Measurements from ENCODE around the gene ANKRD45. TPM values are rescaled to one million over a fixed set of nuclear protein-coding genes. Genes with fewer than 3 reads are reported as not detected.

Gene ANKRD45
- total RNA-seq, 1 experiment from 2014 or later, result 0.31 TPM

DNA sequence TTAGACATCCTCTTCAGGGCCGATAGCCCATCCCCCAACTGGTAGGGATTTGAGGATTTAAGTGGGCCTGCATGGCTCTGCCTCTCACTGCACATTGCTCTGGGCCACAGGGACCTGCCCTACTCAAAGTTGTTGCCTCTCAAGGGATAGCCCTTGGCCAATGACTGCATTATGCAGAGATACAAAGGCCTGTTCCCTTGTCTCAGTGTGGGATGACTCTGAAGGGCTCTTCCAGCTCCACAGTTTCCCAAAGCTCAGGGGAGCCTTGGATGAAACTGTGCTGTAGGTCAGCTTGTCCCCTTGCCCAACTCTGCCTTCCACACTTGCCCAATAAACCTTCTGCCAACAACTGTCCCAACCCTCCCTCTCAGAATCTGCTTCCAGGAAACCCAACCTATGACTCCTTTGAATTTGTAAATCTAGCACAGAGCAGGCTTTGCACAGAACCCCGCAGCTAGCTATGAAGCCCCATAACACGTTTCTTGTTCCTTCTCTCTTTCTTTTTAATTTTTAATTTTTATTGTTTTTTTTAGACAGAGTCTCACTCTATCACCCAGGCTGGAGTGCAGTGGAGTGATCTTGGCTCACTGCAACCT is 109.3 kb downstream of the ANKRD45 start:
- H3K27ac Mint-ChIP-seq, result no peak overlapping the region; a peak in 1 of 7 replicates
- Histone ChIP-seq H4K91ac (ENCODE audit: insufficient read length, low read depth, low read length) (no peak overlapping the region), H2BK120ac (ENCODE audit: low read depth, low read length, poor library complexity, severe bottlenecking) (no peak overlapping the region), H2AK5ac (ENCODE audit: insufficient read length, low read length) (no peak overlapping the region), H3K18ac (ENCODE audit: insufficient read length, low read depth, low read length) (no peak overlapping the region), H3K27me3 (ENCODE audit: insufficient read depth, low read length) (no peaks in the 10 kb centered on the region), H3K4me1 (ENCODE audit: insufficient read depth, low read length) (no peaks in the 10 kb centered on the region), H3K14ac (ENCODE audit: insufficient read depth, low read length) (no peak overlapping the region), H2BK12ac (ENCODE audit: insufficient read length, low read depth, low read length) (no peak overlapping the region), H3K27ac (ENCODE audit: insufficient read length, low read depth, low read length) (no peak overlapping the region), H3K23me2 (ENCODE audit: insufficient read length, low read depth, low read length, poor library complexity, severe bottlenecking) (peaks cover 3% of the 10 kb centered on the region), H3K4ac (ENCODE audit: low read depth, low read length) (no peak overlapping the region), H3K23ac (ENCODE audit: insufficient read length, low read depth, low read length) (no peak overlapping the region), H3T11ph (ENCODE audit: low read length) (no peak overlapping the region), H3K56ac (ENCODE audit: insufficient read length, low read depth, low read length) (no peak overlapping the region), H4K5ac (ENCODE audit: insufficient read length, low read depth, low read length) (no peak overlapping the region), H2BK20ac (ENCODE audit: low read depth, low read length, poor library complexity, severe bottlenecking) (no peak overlapping the region), H3K9me3 (ENCODE audit: control insufficient read depth, low read depth, low read length) (no peaks in the 10 kb centered on the region), H2BK5ac (ENCODE audit: insufficient read length, low read length) (no peak overlapping the region), H3K9ac (ENCODE audit: extremely low read depth, insufficient read length, low read length) (no peak overlapping the region), H3K79me2 (ENCODE audit: insufficient read depth, low read length) (no peaks in the 10 kb centered on the region), H4K8ac (replicated peaks; ENCODE audit: insufficient read length, low read depth, low read length) (no peak overlapping the region), H2AFZ (ENCODE audit: low read length) (no peak overlapping the region), H3K4me2 (ENCODE audit: insufficient read depth, insufficient read length, low read length) (no peak overlapping the region), H4K20me1 (ENCODE audit: control insufficient read depth, insufficient read depth, insufficient read length) (no peaks in the 10 kb centered on the region), H2BK15ac (ENCODE audit: low read depth, low read length) (no peak overlapping the region), H3K79me1 (ENCODE audit: insufficient read depth, low read depth, low read length, poor library complexity, severe bottlenecking) (no peaks in the 10 kb centered on the region)
- H3K9me3 Mint-ChIP-seq, result peaks cover 3% of the 10 kb centered on the region in 2 experiments; a peak in 1 of 5 replicates
- no peaks in the 10 kb centered on the region for H3K27me3 Mint-ChIP-seq (ENCODE audit: low read depth)
- H3K36me3 Mint-ChIP-seq (ENCODE audit: insufficient read depth in 1 of 3, low read depth in 3 of 3), result no peaks in the 10 kb centered on the region; a peak in 1 of 7 replicates
- no peak overlapping the region for H3K4me3 Mint-ChIP-seq
- TF ChIP-seq, protein P1, sequence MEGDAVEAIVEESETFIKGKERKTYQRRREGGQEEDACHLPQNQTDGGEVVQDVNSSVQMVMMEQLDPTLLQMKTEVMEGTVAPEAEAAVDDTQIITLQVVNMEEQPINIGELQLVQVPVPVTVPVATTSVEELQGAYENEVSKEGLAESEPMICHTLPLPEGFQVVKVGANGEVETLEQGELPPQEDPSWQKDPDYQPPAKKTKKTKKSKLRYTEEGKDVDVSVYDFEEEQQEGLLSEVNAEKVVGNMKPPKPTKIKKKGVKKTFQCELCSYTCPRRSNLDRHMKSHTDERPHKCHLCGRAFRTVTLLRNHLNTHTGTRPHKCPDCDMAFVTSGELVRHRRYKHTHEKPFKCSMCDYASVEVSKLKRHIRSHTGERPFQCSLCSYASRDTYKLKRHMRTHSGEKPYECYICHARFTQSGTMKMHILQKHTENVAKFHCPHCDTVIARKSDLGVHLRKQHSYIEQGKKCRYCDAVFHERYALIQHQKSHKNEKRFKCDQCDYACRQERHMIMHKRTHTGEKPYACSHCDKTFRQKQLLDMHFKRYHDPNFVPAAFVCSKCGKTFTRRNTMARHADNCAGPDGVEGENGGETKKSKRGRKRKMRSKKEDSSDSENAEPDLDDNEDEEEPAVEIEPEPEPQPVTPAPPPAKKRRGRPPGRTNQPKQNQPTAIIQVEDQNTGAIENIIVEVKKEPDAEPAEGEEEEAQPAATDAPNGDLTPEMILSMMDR (conservative IDR thresholded peaks at IDR 0.05), result no peak
- no CpG with 5 or more reads among the region's 3 CpGs for WGBS (ENCODE audit: extremely low coverage, insufficient read length, low lambda C conversion rate)
- H3K4me1 Mint-ChIP-seq, result no peaks in the 10 kb centered on the region; a peak in 1 of 4 replicates
- no peak for DNase-seq

Other genes starting within 250 kb of the ANKRD45 start
- 533 and 541 TPM in 2 replicates for gene PRDX6, start 192.5 kb downstream of the ANKRD45 start, total RNA-seq (2021)
- not detected in 2 replicates for gene SLC9C2, start 66.8 kb downstream of the ANKRD45 start, total RNA-seq (2021)
- not detected in 2 replicates for gene TEX50, start 34.5 kb downstream of the ANKRD45 start, total RNA-seq (2021)
- gene KLHL20, start 45.1 kb upstream of the ANKRD45 start, total RNA-seq (2021), result 12.2 and 13.4 TPM in 2 replicates
- gene DARS2, start 154.8 kb upstream of the ANKRD45 start, total RNA-seq (2021), result 35.0 and 35.5 TPM in 2 replicates
- gene CENPL, start 155.0 kb upstream of the ANKRD45 start, total RNA-seq (2021), result 14.4 and 16.9 TPM in 2 replicates
- 677 and 690 TPM in 2 replicates for gene GAS5, start 198.1 kb upstream of the ANKRD45 start, total RNA-seq (2021)
- gene ZBTB37, start 198.5 kb upstream of the ANKRD45 start, total RNA-seq (2021), result 10.6 and 12.0 TPM in 2 replicates
- not detected in 2 replicates for gene SERPINC1, start 247.5 kb upstream of the ANKRD45 start, total RNA-seq (2021)

All from H9 (cell line).